Suprapubic skin (tissue), 4 donors: ENCODE measurements around the gene KREMEN2.

Experiments
- CTCF ChIP-seq, 2 donors: fragments of 200-600 bp in 1 of 2; fragments of 450-650 bp in 1 of 2; sonication (generic) in 1 of 2; IDR thresholded peaks; one replicate each; pipeline ENCODE4 v1.5.1; 2016 to 2019; ENCODE audit warnings: antibody characterized with exemption in 2 of 2, mild to moderate bottlenecking in 1 of 2, moderate library complexity in 1 of 2
- POLR2A ChIP-seq, 2 donors: fragments of 450-650 bp; IDR thresholded peaks; one replicate each; pipeline ENCODE4 v1.6.1; 2017; ENCODE audit warnings: antibody characterized with exemption in 2 of 2, mild to moderate bottlenecking in 2 of 2, moderate library complexity in 2 of 2
- POLR2AphosphoS5 ChIP-seq, 3 donors: sonication (generic); formaldehyde crosslinking; IDR thresholded peaks; one replicate each; pipeline ENCODE4 v1.6.1; 2017; ENCODE audit warnings: antibody characterized with exemption in 3 of 3

GRCh38 chr16:3014971-3015370 is 50.9 kb downstream of the KREMEN2 start:
- TF ChIP-seq POLR2A (IDR thresholded peaks at IDR 0.05) (no peak), CTCF (IDR thresholded peaks at IDR 0.05) (no peak), POLR2AphosphoS5 (IDR thresholded peaks at IDR 0.05) (no peak)
